ENCODE data around the gene SLC25A39. TPM values are rescaled to one million over a fixed set of nuclear protein-coding genes. Genes with fewer than 3 reads are reported as not detected.
"Not testable (repeated sequence)": the region's sequence is repeated elsewhere in the genome, so short reads cannot be mapped to it uniquely, and the experiment has no call there.

Gene SLC25A39
- total RNA-seq, 2 donors from 2014 or later = 60.3 to 114 TPM

GRCh38 chr17:44348234-44348987 lies 23.8 kb upstream of the SLC25A39 start:
- Mint-ChIP-seq H3K9me3 (no peaks in the 10 kb centered on the region), H3K27ac (no peak overlapping the region), H3K27me3 (no peaks in the 10 kb centered on the region), H3K4me1 (peaks cover 10% of the 10 kb centered on the region), H3K4me3 (no peak overlapping the region), H3K36me3 (ENCODE audit: low read depth) (peaks cover 8% of the 10 kb centered on the region)
- peak; percentile 16 for ATAC-seq (replicated peaks)

GRCh38 chr17:44347206-44348055 lies 22.8 kb upstream of the SLC25A39 start:
- H3K9me3 Mint-ChIP-seq; ATAC-seq (replicated peaks); H3K27ac Mint-ChIP-seq; H3K36me3 Mint-ChIP-seq (ENCODE audit: low read depth); H3K4me3 Mint-ChIP-seq; H3K27me3 Mint-ChIP-seq: not testable (repeated sequence)
- peaks cover 10% of the 10 kb centered on the region for H3K4me1 Mint-ChIP-seq

GRCh38 chr17:44346064-44346844 lies 21.6 kb upstream of the SLC25A39 start:
- Mint-ChIP-seq H3K9me3 (no peaks in the 10 kb centered on the region), H3K27ac (peak overlapping the region; percentile 82), H3K36me3 (ENCODE audit: low read depth) (no peaks in the 10 kb centered on the region), H3K27me3 (no peaks in the 10 kb centered on the region), H3K4me3 (peak overlapping the region; percentile 86), H3K4me1 (peaks cover 10% of the 10 kb centered on the region)
- no peak for ATAC-seq (replicated peaks)

GRCh38 chr17:44345454-44346026 lies 20.9 kb upstream of the SLC25A39 start:
- peak overlapping the region; percentile 82 for H3K27ac Mint-ChIP-seq
- peak overlapping the region; percentile 86 for H3K4me3 Mint-ChIP-seq
- peaks cover 10% of the 10 kb centered on the region for H3K4me1 Mint-ChIP-seq
- no peaks in the 10 kb centered on the region for H3K9me3 Mint-ChIP-seq
- H3K27me3 Mint-ChIP-seq = no peaks in the 10 kb centered on the region
- H3K36me3 Mint-ChIP-seq (ENCODE audit: low read depth) = no peaks in the 10 kb centered on the region
- peak; percentile 23 for ATAC-seq (replicated peaks)

GRCh38 chr17:44344939-44345453 lies 20.4 kb upstream of the SLC25A39 start, which contains the start of gene GRN:
Gene GRN (plus strand): TSS chr17:44345302. CDS start chr17:44349165, 3,863 bp downstream.
- Mint-ChIP-seq H3K36me3 (ENCODE audit: low read depth) (no peaks in the 10 kb centered on the region), H3K27ac (peak within 1 kb of the TSS; percentile 82), H3K27me3 (no peaks in the 10 kb centered on the region), H3K9me3 (no peaks in the 10 kb centered on the region), H3K4me1 (peaks cover 10% of the 10 kb centered on the region), H3K4me3 (peak within 1 kb of the TSS; percentile 86)
- ATAC-seq (replicated peaks) = peak; percentile 99

- Mint-ChIP-seq H3K4me1 (peaks cover 9% of the 10 kb centered on the region), H3K36me3 (ENCODE audit: low read depth) (no peaks in the 10 kb centered on the region), H3K4me3 (peak overlapping the region; percentile 86), H3K9me3 (no peaks in the 10 kb centered on the region), H3K27me3 (no peaks in the 10 kb centered on the region), H3K27ac (no peak overlapping the region)
- no peak for ATAC-seq (replicated peaks)
Measured at GRCh38 chr17:44343510-44344209, 19.0 kb upstream of the SLC25A39 start.

- ATAC-seq (replicated peaks); H3K36me3 Mint-ChIP-seq (ENCODE audit: low read depth); H3K4me3 Mint-ChIP-seq; H3K27me3 Mint-ChIP-seq; H3K27ac Mint-ChIP-seq; H3K9me3 Mint-ChIP-seq; H3K4me1 Mint-ChIP-seq: not testable (repeated sequence)
Measured at GRCh38 chr17:44340553-44340952, 15.9 kb upstream of the SLC25A39 start.

GRCh38 chr17:44338702-44339101 lies 14.1 kb upstream of the SLC25A39 start:
- H3K27me3 Mint-ChIP-seq = no peaks in the 10 kb centered on the region
- H3K27ac Mint-ChIP-seq = peak overlapping the region; percentile 93
- H3K4me3 Mint-ChIP-seq = peak overlapping the region; percentile 41
- ATAC-seq (replicated peaks) = peak; percentile 98
- H3K9me3 Mint-ChIP-seq = no peaks in the 10 kb centered on the region
- H3K4me1 Mint-ChIP-seq = peaks cover 4% of the 10 kb centered on the region
- H3K36me3 Mint-ChIP-seq (ENCODE audit: low read depth) = no peaks in the 10 kb centered on the region

GRCh38 chr17:44335968-44336367 lies 11.3 kb upstream of the SLC25A39 start:
- H3K27ac Mint-ChIP-seq = no peak overlapping the region
- no peak for ATAC-seq (replicated peaks)
- H3K27me3 Mint-ChIP-seq = no peaks in the 10 kb centered on the region
- H3K4me1 Mint-ChIP-seq = peaks cover 4% of the 10 kb centered on the region
- no peaks in the 10 kb centered on the region for H3K9me3 Mint-ChIP-seq
- no peak overlapping the region for H3K4me3 Mint-ChIP-seq
- H3K36me3 Mint-ChIP-seq (ENCODE audit: low read depth) = no peaks in the 10 kb centered on the region

GRCh38 chr17:44335564-44335963 lies 10.9 kb upstream of the SLC25A39 start:
- no peaks in the 10 kb centered on the region for H3K9me3 Mint-ChIP-seq
- H3K4me1 Mint-ChIP-seq = peaks cover 4% of the 10 kb centered on the region
- H3K27ac Mint-ChIP-seq = no peak overlapping the region

GRCh38 chr17:44334727-44335126 lies 10.1 kb upstream of the SLC25A39 start:
- Mint-ChIP-seq H3K4me3 (no peak overlapping the region), H3K36me3 (ENCODE audit: low read depth) (no peaks in the 10 kb centered on the region)

More at GRCh38 chr17:44335564-44335963, 10.9 kb upstream of the SLC25A39 start:
- Mint-ChIP-seq H3K36me3 (ENCODE audit: low read depth) (no peaks in the 10 kb centered on the region), H3K4me3 (no peak overlapping the region), H3K27me3 (no peaks in the 10 kb centered on the region)
- no peak for ATAC-seq (replicated peaks)

GRCh38 chr17:44334315-44334714 lies 9.7 kb upstream of the SLC25A39 start:
- no peak for ATAC-seq (replicated peaks)
- Mint-ChIP-seq H3K36me3 (ENCODE audit: low read depth) (no peaks in the 10 kb centered on the region), H3K27ac (peak overlapping the region; percentile 37), H3K4me3 (no peak overlapping the region), H3K27me3 (no peaks in the 10 kb centered on the region), H3K9me3 (no peaks in the 10 kb centered on the region), H3K4me1 (peaks cover 4% of the 10 kb centered on the region)

More at GRCh38 chr17:44334727-44335126, 10.1 kb upstream of the SLC25A39 start:
- Mint-ChIP-seq H3K27me3 (no peaks in the 10 kb centered on the region), H3K9me3 (no peaks in the 10 kb centered on the region), H3K4me1 (peaks cover 4% of the 10 kb centered on the region), H3K27ac (no peak overlapping the region)
- ATAC-seq (replicated peaks) = no peak

- Mint-ChIP-seq H3K9me3 (no peaks in the 10 kb centered on the region), H3K27me3 (no peaks in the 10 kb centered on the region), H3K27ac (no peak overlapping the region), H3K4me1 (peaks cover under 1% of the 10 kb centered on the region), H3K36me3 (ENCODE audit: low read depth) (no peaks in the 10 kb centered on the region), H3K4me3 (no peak overlapping the region)
- no peak for ATAC-seq (replicated peaks)
Measured at GRCh38 chr17:44333371-44333770, 8.7 kb upstream of the SLC25A39 start.
